Spleen (tissue), 7 donors: ENCODE data around the gene AJM1.

Experiments used
- CTCF ChIP-seq, 11 experiments: fragments of 200-600 bp in 7 of 11; fragments of 450-650 bp in 4 of 11; sonication (generic) in 4 of 11; IDR thresholded peaks in 8 of 11; conservative IDR thresholded peaks in 3 of 11; 1 replicate in 7 of 11; 2 replicates in 4 of 11; pipeline versions ENCODE4 v1.4.0 to v1.8.0; 2016 to 2021; ENCODE audit warnings: antibody characterized with exemption in 11 of 11, inconsistent platforms in 4 of 11, mild to moderate bottlenecking in 1 of 11
- POLR2AphosphoS5 ChIP-seq, 3 donors: sonication (generic); formaldehyde crosslinking; IDR thresholded peaks; one replicate each; pipeline ENCODE4 v1.5.1; 2017; ENCODE audit warnings: antibody characterized with exemption in 3 of 3
- donor health status: DM: no; HTN: no; CAD: no; lungs with moderate emphysema.
- donor health status: DM: no; HTN: no; CAD: no.
- donor health status: DM: no; HTN: no; CAD: no.

GRCh38 chr9:136835932-136836904 lies 6.1 kb upstream of the AJM1 start:
- TF ChIP-seq CTCF (IDR thresholded peaks at IDR 0.05 in 8 of 11, conservative IDR thresholded peaks at IDR 0.05 in 3 of 11) (no peak), POLR2AphosphoS5 (IDR thresholded peaks at IDR 0.05) (no peak)
